Measurements from ENCODE around the gene ELMO1. TPM values are rescaled to one million over a fixed set of nuclear protein-coding genes. Genes with fewer than 3 reads are reported as not detected.
A peak's percentile ranks its signal among the peaks of the same experiment; 100 is the strongest.

Gene ELMO1
- total and polyA plus RNA-seq, 11 donors: 6.9 to 38.6 (median 14.7) TPM

DNA sequence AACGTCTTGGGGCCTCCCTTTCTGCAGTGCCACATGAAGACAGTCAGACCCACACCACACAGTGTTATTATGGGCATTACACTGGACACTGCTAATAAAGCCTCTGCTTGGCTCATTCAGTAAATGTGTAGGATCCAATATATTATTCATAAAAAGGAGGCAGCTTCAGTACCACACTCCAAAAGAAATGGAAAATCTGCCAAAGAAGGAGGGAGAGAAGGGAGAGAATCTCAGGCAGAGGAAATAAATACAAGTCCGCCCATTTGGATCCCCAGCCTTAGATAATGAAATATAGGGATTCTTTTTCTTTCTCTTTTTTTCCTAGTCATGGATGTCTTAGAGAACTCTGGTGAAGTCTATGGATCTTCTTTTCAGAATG lies 162.2 kb downstream of the ELMO1 start:
- no peak for TF ChIP-seq POLR2A (IDR thresholded peaks at IDR 0.05)
- TF ChIP-seq, protein P1, sequence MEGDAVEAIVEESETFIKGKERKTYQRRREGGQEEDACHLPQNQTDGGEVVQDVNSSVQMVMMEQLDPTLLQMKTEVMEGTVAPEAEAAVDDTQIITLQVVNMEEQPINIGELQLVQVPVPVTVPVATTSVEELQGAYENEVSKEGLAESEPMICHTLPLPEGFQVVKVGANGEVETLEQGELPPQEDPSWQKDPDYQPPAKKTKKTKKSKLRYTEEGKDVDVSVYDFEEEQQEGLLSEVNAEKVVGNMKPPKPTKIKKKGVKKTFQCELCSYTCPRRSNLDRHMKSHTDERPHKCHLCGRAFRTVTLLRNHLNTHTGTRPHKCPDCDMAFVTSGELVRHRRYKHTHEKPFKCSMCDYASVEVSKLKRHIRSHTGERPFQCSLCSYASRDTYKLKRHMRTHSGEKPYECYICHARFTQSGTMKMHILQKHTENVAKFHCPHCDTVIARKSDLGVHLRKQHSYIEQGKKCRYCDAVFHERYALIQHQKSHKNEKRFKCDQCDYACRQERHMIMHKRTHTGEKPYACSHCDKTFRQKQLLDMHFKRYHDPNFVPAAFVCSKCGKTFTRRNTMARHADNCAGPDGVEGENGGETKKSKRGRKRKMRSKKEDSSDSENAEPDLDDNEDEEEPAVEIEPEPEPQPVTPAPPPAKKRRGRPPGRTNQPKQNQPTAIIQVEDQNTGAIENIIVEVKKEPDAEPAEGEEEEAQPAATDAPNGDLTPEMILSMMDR (IDR thresholded peaks at IDR 0.05): no peak
- DNase-seq (no peak), ATAC-seq (peak in 2 of 4 donors; percentile 5 to 11)
- WGBS, 4 donors: 58 to 64% (median 61%) methylated on average over 2 of the region's 2 CpGs
- H3K4me3 ChIP-seq: no peak overlapping the region
- no peaks in the 10 kb centered on the region for H3K27me3 ChIP-seq
- no peaks in the 10 kb centered on the region for H3K9me3 ChIP-seq
- H3K27ac ChIP-seq: peak overlapping the region in 4 of 12 donors; percentile 4 to 52 (median 18)
- no peaks in the 10 kb centered on the region for H3K36me3 ChIP-seq
- peaks cover 7 to 73% (median 42%) of the 10 kb centered on the region in 12 donors for H3K4me1 ChIP-seq
- intact Hi-C loops (cut with DNase I): loop anchor here in 7 of 10 donors (2.0 to 10.0 kb wide), 8 partner anchors 56 to 210 kb away; partner anchors contain the start of gene ELMO1 (in 4 of the 7)

DNA sequence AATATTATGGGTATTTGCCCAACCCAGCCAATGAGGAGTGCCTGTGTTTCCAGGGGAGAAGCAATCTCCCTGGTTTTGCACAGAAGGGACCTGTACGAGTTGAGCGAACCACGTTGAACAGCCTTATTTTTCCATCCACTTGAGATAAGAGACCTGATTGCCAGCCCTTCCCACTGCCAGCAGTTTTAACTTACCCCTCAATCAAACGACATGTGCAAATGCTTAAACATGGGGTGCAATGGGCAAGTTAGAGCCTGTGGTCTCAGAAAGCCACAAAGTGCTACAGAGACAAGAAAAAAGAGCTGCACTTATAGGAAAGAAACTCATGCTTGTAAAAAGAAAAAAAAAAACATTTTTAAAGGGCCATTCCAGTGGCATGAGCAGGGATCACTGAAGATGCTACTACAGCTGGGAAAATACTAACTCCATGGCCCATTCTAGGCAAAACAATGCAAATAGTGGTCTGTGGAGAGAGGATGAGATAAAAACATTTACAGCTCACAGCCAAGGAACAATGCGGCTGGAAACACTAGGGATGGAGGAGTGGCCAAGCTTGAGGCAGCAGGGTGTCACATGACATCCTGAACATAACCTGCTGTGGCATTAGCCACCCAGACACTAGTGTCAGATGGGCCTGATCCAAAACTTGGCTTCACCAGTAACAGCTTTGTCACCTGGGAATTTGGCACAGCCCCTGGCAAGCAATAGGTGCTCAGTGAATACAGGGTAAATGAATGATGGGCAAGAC lies 162.8 kb downstream of the ELMO1 start:
- H3K4me1 ChIP-seq: peaks cover 7 to 76% (median 42%) of the 10 kb centered on the region in 12 donors

DNA sequence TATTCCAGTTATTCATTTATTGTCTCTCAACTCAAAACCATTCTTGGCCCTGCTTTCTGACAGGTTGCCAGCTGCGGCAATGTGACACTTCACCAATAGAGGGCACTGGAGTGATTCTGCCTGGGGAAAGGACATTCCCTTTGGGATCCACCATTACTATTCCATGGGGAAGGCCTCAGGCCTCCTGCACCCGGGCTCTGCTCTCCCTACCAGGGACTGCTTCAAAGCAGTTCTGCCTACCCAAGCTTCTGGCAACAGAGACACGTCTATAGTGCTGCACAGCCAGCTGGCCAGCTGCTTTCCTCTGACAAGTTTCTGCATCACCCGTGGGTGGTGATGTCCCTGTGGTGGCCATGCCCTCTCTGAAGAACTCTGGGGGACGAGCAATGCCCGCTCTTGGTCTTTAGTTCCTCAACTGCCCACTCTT lies 163.8 kb downstream of the ELMO1 start:
- ATAC-seq: peak in 3 of 4 donors; percentile 18 to 60 (median 49)
- peak; percentile 38 to 68 (median 53) for DNase-seq
- Histone ChIP-seq H3K4me1 (peaks cover 7 to 72% (median 39%) of the 10 kb centered on the region in 12 donors), H3K4me3 (no peak overlapping the region), H3K9me3 (no peaks in the 10 kb centered on the region), H3K27me3 (no peaks in the 10 kb centered on the region), H3K27ac (peak overlapping the region in 2 of 12 donors; percentile 21 to 47), H3K36me3 (no peaks in the 10 kb centered on the region)
- TF ChIP-seq, protein P1 (IDR thresholded peaks at IDR 0.05): peak; percentile 62 to 87 (median 72)
- TF ChIP-seq POLR2A (IDR thresholded peaks at IDR 0.05): no peak
- intact Hi-C loops (cut with DNase I): loop anchor here in 9 of 10 donors (2.0 to 10.0 kb wide), 10 partner anchors 57 to 217 kb away; partner anchors contain the start of gene ELMO1 (in 7 of the 9)
- WGBS, 4 donors: 61 to 72% (median 69%) methylated on average over 6 of the region's 6 CpGs

More for the DNA sequence above, 162.8 kb downstream of the ELMO1 start:
- ATAC-seq (peak; percentile 38 to 75 (median 65)), DNase-seq (peak in 2 of 5 donors; percentile 34 to 39)
- peak overlapping the region in 6 of 12 donors; percentile 7 to 52 (median 25) for H3K27ac ChIP-seq
- TF ChIP-seq, protein P1 (IDR thresholded peaks at IDR 0.05): no peak
- 35 to 47% (median 37%) methylated on average over 5 of the region's 5 CpGs for WGBS, 4 donors
- intact Hi-C loops (cut with DNase I): loop anchor here in 7 of 10 donors (2.0 to 10.0 kb wide), 8 partner anchors 56 to 211 kb away; partner anchors contain the start of gene ELMO1 (in 5 of the 7)
- no peaks in the 10 kb centered on the region for H3K36me3 ChIP-seq
- no peak overlapping the region for H3K4me3 ChIP-seq
- no peaks in the 10 kb centered on the region for H3K27me3 ChIP-seq
- H3K9me3 ChIP-seq: no peaks in the 10 kb centered on the region

DNA sequence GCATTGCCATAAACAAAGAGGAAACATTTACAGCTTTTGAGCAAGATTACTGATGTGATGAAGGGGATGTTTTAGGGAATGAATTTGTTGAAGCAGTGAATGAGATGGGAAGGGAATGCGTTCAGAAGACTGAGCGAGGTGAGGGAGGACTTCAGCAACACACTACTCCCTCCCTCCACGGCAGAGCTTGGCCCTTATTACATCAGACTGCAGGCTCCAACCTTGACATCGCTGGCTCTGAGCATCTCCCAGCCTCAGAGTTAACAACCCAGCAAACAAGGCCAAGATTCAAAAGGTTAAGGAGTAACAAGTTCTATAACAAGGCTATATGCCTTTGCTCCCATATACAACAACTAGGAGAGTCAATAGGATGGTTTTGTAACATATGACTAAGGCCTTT lies 164.4 kb downstream of the ELMO1 start:
- Histone ChIP-seq H3K27ac (peak overlapping the region in 5 of 12 donors; percentile 8 to 47 (median 19)), H3K27me3 (no peaks in the 10 kb centered on the region), H3K36me3 (no peaks in the 10 kb centered on the region), H3K4me1 (peaks cover 7 to 67% (median 39%) of the 10 kb centered on the region in 12 donors), H3K4me3 (no peak overlapping the region), H3K9me3 (no peaks in the 10 kb centered on the region)
- 62 to 88% (median 82%) methylated on average over 4 of the region's 4 CpGs for WGBS, 4 donors
- DNase-seq (no peak), ATAC-seq (peak in 1 of 4 donors; percentile 21)
- TF ChIP-seq, protein P1 (IDR thresholded peaks at IDR 0.05): no peak
- TF ChIP-seq POLR2A (IDR thresholded peaks at IDR 0.05): no peak
- intact Hi-C loops (cut with DNase I): loop anchor here in 9 of 10 donors (2.0 to 10.0 kb wide), 8 partner anchors 67 to 218 kb away; partner anchors contain the start of gene ELMO1 (in 6 of the 9)

Measured in heart left ventricle (tissue), 16 donors.